Activated CD4-positive, alpha-beta T cell treated with anti-CD3 and anti-CD28 coated beads for 24 hours (primary cell): Measurements from ENCODE around the gene MRPS12.

Experiments used
- DNase-seq, 2 donors: peaks; one replicate each; pipeline ENCODE4 v3.0.0-alpha.2; 2020; ENCODE audit warnings: low read depth in 2 of 2

Gene MRPS12

GRCh38 chr19:38975214-38975860 lies 44.6 kb downstream of the MRPS12 start, which contains the start of gene FBXO17:
Gene FBXO17 (minus strand): TSS chr19:38975742. CDS start chr19:38950319, 25,423 bp downstream.
- no peak for DNase-seq

GRCh38 chr19:38975861-38976271 lies 45.1 kb downstream of the MRPS12 start:
- no peak for DNase-seq

GRCh38 chr19:38977445-38978325 lies 46.9 kb downstream of the MRPS12 start:
- DNase-seq: peak; percentile 8 to 46

GRCh38 chr19:38978326-38978689 lies 47.6 kb downstream of the MRPS12 start:
- DNase-seq: no peak

GRCh38 chr19:38979812-38980211 lies 49.1 kb downstream of the MRPS12 start:
- DNase-seq: no peak

- DNase-seq: no peak
Measured at GRCh38 chr19:38980583-38981374, 50.0 kb downstream of the MRPS12 start.
